Stimulated activated CD8-positive, alpha-beta memory T cell treated with anti-CD3 and anti-CD28 coated beads, Interleukin-4, amount 100 ng/mL, for 1 hour (primary cell): ENCODE data around the gene HGFAC.

Source experiments
- DNase-seq, 2 donors: peaks; one replicate each; pipeline ENCODE4 v3.0.0-alpha.2; 2020; ENCODE audit warnings: low read depth in 2 of 2, low spot score in 1 of 2

Gene HGFAC

DNA sequence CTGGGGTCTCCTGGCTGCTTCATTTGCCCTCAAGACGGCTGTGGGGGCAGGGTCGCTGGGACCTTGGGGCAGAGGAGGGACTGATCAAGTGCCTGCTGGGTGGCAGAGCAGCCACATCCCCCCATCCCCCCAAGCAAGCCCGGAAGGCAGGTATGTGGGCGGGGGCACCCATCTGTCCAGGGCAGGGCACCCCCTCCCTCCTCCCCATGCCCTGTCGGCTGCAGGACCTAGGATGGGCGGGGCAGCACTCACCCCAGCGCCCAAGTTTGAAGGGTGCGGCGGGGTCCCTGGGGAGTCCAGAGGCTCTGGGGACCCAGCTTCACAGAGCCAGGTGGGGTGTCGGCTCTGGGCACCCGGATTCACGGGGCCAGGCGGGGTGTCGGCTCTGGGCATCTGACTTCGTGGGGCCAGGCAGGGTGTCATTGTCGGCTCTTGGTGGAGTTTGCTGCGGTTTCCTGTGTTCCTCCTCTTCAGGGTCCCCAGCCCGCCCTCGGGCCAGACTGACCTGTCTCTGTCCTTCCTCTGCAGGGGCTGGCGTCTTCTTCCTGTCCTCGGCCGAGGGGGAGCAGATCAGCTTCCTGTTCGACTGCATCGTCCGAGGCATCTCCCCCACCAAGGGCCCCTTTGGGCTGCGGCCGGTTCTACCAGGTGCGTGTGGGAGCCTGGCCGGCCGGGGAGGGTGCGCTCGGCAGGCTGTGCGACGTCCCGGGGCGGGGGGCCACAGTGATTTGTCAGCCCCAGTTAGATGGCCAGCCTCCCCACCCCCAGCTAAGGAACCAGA, 43.4 kb downstream of the HGFAC start:
- no peak for DNase-seq

DNA sequence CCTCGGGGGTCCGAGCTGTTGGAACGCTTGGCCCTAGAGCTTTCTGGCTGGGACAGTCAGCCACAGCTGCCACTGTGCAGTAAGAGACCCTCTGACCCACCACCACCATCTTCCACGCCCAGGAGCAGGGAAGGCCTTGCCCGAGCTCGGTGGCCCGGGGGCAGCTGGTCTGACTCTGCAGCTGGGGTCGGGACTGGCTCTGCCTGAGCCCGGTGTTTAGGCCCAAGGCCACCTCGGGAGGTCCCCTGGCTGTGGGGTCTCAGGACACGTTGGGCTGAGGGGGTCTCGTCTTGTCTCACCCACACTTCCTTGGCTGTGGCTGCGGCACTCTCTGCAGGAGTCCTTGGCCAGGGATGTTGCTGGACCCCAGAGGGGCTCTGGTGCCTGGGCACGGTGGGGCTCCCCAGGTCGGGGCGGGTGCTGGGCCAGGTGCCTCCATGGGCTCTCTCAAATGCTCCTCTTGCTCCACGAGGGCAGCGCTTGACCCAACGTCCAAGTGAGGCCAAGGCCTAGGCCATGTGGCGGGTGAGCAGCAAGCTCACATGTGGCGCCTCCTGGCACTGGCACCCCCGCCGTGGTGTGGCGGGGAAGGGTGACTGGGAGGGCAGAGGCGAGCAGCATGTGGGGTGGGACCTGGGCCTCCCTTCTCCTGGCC, 44.2 kb downstream of the HGFAC start:
- DNase-seq, result no peak

DNA sequence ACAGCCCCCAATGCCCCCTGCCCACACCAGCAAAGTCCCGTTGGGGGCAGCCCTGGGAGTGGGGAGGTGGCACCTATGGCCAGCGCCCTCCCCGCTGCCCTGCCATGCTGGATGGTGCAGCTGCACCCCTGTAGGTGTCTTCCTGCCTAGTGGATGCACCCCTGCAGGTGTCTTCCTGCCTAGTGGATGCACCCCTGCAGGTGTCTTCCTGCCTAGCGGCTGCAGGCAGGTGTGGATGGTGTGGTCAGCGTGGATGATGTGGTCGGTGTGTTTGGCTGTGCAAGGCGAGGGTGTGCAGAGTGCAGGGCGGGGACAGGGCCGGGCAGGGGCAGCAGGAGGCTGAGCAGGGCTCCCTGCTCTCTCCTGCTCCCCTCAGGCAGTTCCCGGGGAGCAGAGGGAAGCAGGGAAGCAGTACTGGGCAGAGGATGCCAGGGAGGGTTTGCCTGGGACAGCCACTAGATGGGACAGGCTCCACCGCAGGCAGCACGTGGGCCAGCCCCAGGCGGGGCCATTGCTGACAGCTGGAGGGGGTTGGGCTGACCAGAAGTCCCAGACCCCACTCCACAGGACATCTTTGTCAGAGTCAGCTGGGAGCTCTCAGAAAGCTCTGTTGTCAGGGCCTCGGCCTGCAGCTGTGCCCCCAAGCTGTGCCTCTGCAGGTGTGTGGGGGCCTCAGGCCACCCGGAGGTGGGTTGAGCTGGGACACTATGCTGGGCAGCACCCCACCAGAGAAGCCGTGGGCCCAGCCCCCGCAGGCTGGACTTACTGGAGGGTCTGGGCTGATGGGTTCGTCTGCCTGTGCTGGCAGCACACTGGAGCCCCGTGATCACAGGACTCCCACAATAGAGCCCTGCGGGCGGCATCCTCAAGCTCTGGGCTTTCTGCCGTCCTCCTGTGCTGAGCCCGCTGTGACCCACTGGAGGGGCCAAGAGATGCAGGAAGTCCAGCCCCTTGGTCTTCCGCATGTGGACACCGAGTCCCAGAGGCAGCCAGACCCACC, 45.1 kb downstream of the HGFAC start:
- DNase-seq, result no peak

DNA sequence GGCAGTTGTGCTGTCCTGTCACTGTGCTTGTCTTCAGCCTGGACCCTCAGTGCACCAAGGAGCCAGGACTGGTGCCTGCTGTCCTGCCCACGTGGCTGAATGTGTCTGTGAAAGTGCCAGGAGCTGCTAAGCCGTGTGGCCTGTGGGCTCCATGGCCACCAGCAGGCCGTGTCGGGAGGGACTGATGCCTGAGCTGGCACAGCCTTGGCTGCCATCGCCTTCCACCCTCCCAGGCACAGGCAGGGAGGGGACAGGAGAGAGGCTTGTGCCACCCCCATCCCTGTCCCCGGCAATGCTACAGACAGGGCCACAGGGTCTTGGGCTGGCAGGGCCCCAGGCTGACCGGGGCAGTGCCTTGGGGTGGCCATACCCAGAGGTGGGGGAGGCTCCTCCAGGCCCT, 46.1 kb downstream of the HGFAC start:
- no peak for DNase-seq

DNA sequence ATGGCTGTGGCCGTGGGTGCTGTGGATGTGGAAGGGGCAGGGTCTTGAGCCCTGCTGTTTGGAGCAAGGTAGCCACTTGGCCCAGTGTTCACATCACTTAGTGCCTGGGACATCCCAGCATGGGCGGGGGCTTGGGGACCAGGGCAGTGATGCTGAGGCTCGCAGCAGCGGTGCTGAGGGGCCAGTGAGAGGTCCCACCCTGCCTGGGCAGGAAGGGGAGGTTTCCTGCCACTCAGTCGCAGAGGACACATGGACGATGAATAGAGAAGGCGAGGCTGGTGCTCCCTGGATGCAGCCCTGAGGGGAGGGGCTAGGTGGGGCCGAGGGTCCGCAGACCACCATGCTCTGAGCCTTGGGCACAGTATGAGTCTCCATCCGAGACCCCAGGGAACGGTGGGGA, 47.1 kb downstream of the HGFAC start:
- no peak for DNase-seq

DNA sequence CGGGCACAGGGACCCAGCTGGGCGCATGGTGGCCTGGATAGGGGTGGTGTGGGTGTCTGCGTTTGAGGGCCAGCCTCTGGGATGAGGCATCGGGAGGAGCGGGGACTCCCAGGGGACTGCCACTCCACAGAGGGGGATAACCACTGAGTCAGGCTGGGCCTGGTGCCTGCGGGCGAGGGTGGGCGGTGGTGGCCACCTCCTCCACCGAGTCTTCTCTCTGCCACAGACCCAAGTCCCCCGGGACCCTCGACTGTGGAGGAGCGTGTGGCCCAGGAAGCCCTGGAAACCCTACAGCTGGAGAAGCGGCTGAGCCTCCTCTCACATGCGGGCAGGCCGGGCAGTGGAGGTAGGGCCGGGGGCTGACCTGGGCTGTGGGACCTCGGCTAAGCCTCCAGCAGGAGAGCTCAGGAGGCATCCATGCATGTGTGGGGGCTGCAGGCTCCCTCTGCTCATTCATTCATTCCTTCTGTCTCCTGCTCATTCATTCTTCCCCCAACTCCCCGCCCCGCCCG, 47.7 kb downstream of the HGFAC start:
- DNase-seq, result no peak

DNA sequence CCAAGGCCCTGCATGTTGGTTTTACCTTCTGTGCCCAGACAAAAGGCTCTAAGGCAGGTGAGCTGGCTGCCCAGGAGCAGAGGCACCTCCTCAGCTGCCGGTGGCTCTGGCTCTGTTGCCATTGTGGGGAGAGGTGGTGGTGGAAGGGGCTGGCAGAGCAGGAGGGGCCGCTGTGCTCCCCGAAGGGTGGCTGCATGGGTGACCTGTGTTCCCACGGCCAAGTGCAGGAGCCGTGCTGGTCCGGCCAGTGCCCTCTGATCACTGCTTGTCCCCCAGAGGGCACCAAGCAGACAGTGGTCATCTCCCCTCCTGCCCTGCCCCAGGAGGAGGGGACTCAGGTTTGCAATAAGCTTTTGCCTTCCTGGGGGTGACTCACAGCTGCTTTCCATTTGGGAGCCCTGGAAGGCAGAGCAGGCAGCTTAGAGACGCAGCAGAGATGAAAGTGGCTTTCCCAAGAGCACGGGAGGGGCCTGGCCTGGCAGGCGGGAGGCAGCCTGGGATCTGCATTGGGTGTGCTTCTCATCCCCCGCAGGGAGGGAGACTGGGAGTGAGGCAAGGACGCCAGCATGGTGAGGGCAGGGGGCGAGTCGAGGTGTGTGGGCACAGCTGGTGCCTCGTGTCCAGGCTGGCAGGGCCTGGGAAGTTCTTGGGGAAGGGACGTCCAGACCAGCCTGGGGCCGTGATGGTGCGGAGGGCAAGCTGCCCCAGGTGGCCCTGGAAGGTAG, 50.1 kb downstream of the HGFAC start:
- no peak for DNase-seq

DNA sequence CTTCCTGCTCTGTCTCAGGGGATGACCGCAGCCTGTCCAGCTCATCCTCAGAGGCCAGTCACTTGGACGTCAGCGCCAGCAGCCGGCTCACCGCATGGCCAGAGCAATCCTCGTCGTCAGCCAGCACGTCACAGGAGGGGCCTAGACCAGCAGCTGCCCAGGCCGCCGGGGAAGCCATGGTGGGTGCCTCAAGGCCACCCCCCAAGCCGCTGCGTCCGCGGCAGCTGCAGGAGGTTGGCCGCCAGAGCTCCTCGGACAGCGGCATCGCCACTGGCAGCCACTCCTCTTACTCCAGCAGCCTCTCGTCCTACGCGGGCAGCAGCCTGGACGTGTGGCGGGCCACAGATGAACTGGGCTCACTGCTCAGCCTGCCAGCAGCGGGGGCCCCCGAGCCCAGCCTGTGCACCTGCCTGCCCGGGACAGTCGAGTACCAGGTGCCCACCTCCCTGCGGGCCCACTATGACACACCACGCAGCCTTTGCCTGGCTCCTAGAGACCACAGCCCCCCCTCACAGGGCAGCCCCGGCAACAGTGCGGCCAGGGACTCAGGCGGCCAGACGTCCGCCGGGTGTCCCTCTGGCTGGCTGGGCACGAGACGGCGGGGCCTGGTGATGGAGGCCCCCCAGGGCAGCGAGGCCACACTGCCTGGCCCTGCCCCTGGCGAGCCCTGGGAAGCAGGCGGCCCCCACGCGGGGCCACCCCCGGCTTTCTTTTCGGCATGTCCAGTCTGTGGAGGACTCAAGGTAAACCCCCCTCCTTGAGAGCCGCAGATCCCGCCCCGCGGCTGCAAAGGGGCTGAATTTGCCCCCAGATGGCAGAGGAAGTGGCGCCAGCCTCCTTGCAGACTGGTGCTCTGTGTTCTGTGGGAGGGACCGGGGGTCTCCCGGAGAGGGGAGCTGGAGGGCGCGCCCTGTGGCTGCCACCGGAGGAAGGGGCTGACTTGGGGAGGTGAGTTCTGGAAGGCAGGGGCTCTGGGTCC, 51.3 kb downstream of the HGFAC start:
- no peak for DNase-seq

DNA sequence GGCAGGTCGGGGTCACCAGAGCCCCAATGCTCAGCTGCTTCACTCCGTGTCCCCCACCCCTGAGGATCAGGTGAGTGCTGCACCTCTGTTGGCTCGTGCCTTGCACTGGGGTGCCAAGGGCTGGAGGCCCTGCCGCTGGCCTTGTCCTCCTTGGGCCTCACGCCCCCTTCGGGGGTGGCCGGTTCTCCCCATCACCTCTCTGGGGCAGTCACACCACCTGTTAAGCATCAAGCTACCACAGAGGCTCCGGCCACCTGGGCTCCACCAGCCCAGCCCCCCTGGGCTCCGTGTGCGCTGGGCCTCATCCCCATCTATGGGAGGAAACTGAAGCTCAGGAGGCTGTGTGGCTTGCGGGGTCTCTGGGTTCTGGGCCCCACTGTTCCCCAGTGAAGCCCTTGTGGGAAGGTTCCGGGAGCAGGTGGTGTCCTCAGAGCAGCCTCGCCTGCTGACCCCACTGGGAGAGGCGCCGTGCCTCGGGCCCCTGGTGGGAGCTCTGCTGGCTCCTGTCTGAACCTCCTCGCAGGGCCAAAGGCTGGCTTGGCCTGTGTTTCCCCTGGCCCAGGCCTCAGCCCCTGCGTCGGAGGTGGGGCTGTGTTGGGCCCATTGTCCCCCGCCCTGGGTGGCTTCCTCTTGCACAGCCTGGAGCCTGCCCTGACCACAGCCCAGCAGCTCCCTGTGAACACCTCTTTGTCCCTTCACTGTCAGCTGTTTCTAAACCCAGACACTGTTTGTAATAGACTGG, 52.1 kb downstream of the HGFAC start:
- DNase-seq, result no peak

DNA sequence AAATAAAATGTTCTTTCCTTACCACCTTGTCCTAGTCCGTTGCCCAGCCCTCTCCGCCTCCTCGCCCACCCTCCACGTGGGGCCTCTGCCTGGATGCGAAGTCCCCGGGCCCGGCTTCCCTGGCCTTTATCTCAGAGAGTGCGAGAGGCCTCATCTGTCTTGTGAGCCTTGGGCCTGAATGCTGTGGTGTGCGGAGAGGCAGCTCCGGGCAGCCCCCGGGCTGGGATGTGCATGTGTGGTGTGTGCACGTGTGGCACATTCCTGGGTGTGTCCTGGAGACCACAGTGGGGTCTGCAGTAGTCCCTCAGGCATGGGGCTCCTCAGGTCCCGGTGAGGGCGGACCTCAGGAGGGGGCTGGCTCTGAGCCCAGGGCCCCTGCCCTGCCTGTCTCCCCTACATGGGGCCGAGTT, 52.7 kb downstream of the HGFAC start:
- no peak for DNase-seq

DNA sequence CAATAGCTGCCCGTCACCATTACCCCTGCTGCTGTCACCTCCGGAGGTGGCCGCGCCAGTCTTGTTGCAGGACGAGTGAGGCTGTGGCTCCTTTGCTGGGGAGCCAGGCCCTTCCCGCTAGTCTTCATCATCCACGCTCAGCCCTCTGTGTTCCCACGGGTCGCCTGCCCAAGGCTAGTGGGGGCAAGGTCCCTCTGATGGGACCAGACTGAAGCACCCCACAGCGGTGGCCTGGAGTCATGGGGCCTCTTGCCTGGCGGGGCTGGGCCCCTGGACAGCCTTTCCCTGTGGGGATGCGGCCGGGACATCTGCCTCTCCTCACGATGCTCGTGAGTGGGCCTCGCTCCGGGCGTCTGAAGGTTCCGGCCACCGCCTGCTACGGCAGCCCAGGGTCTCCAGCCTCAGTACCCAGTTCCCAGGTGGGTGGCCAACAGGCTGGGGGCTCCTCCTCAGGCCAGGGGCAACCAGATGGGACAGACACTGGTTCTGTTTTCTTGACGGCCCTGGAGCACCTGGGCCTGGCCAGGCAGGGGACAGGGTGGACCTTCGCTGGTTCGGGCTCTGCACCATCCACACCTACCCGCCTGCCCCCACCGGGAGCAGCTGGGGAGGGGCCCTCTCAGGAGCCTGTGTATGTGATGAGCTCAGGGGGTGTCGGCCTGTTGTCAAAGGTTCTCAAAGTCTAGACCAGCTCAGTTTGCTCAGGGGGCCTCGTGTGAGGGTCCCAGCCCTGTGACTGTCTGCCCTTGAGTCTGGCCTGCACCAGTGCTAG, 53.6 kb downstream of the HGFAC start:
- DNase-seq, result no peak

DNA sequence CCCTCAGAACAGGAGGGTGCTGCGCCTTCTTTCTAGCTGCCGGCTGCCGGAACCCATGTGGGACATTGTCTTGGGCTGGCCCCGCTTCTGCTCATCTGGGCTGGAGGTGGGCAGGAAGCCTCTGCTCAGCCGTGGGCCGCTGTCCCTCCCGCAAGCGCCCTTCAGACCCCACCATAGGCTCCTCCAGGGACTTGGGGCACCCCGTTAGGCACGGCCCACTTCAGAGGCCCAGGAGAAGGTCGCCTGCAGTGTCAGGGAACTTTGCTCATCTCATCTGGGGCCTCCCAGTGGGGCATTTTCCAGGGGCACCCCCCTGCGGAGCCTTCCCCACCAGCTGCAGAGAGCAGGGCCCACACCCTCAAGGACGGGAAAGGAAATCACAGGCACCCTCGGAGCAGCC, 54.3 kb downstream of the HGFAC start:
- DNase-seq, result no peak

DNA sequence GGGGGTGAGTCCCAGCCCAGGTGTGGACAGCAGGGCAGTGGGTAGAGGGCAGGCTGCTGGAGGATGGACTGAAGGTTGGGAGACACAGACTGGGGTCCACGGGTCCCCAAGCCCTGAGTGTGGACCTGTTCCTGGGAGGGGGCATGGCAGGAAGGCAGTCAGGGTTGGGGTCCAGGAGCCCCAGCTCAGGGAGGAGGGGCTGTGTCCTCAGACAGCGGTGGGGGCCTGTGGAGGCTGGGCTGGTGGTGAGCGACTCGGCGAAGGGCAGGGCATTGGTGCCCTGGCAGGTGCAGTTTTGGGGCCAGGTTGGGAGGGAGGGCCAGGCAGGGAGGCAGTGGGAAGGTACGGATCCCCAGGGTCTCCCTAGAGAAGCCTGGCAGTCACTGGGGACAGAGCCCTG, 55.3 kb downstream of the HGFAC start:
- no peak for DNase-seq

DNA sequence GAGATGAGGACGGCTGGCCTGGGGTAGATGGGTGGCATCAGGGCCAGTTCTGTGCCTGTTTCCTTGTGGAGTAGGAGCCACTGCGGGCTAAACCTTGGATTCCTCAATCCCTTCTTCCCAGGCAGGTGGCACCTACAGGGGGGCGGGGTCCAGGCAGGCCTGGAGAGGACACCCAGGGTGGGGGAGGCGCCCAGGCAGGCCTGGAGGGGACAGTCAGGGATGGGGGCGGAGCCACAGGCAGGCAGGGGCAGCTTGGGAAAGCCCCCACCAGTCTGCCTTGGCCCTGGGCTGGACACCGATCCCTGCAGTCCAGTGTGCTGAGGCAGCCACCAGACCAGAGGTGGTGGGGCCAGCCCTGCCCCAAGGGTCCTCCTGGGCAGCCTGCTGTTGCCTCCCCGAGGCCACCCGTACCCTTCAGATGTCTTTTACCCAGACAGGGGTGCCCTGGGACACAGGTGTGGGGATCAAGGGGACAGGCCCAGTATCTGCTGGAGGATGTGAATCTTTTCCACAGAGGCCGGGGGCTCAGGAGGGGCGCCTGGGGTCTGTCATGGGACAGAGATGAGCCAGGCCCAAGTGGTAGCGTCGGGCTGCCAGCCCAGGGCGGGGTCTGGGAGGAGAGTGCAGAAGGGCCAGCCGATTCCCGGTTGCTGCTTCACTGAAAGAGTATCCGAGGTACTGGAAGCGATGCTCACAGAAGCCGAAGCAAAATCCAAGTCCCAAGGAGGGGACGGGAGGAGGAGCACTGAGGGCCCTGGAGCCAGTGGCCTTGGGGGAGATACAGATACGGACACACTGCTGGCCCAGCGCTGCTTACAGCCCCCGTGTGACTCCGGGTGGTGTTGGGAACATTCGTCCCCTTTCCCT, 56.0 kb downstream of the HGFAC start:
- DNase-seq, result no peak

DNA sequence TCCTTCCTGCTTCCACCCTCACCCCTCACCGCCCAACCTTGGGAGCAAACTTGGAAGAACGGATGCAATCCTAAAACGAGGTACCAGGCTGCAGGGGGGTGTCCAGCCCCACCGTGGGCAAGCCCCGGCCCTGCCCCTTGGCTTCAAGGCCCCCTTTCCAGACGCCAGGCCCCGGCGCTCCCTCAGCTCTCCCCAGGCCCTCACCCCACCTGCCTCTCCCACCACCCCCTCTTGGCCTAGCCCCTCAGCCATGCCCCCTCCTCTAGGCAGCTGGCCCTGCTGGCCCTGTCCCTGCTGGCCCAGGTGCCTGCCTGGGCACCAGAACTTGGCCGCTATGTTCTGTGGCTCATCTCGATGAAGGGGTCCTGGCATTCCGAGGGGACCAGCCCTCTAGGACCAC, 56.6 kb downstream of the HGFAC start:
- DNase-seq, result no peak
